Keratinocyte (primary cell): ENCODE results near the gene CHCHD1. TPM values are rescaled to one million over a fixed set of nuclear protein-coding genes. Genes with fewer than 3 reads are reported as not detected.

ENCODE experiments used
- DNase-seq: peaks from one replicate; pipeline ENCODE4 v3.0.0-alpha.2; 2011; ENCODE audit warnings: low read depth, missing footprints, low spot score
- FAIRE-seq: peaks from 2 replicates; lab custom pipeline; 2011; peaks lifted over from hg19 to GRCh38; lab: Jason Lieb, UNC
- H2AFZ ChIP-seq: 2 replicates; pipeline ENCODE4 v1.6.0; 2012; ENCODE audit warnings: low read length, control low read depth, inconsistent platforms; ENCODE audit not compliant: control insufficient read depth
- H3K27ac ChIP-seq: 2 replicates; pipeline ENCODE4 v1.5.1; 2011; ENCODE audit warnings: low read length; ENCODE audit not compliant: control insufficient read depth, insufficient read depth
- H3K27me3 ChIP-seq: 3 replicates; pipeline ENCODE4 v1.6.0; 2011; ENCODE audit warnings: low read length; ENCODE audit not compliant: control insufficient read depth, insufficient read depth; ENCODE audit errors: extremely low read depth
- H3K36me3 ChIP-seq, 2 experiments: 2 replicates in 1 of 2; 3 replicates in 1 of 2; pipeline ENCODE4 v1.5.1; 2011; ENCODE audit warnings: low read length in 2 of 2, mild to moderate bottlenecking in 1 of 2; ENCODE audit not compliant: control insufficient read depth in 2 of 2, insufficient read depth in 2 of 2; ENCODE audit errors: extremely low read depth in 1 of 2
- H3K4me1 ChIP-seq: 3 replicates; pipeline ENCODE4 v1.5.1; 2011; ENCODE audit warnings: low read length; ENCODE audit not compliant: control insufficient read depth, insufficient read depth; ENCODE audit errors: extremely low read depth
- H3K4me2 ChIP-seq: 3 replicates; pipeline ENCODE4 v1.6.0; 2011; ENCODE audit warnings: low read depth, low read length; ENCODE audit not compliant: control insufficient read depth, insufficient read depth; ENCODE audit errors: extremely low read depth
- H3K4me3 ChIP-seq, 3 experiments: fragments of 200-600 bp in 1 of 3; sonication (generic) in 1 of 3; 2 replicates in 2 of 3; 3 replicates in 1 of 3; pipeline ENCODE4 v1.5.1; 2011 to 2016; ENCODE audit warnings: low read length in 3 of 3, mild to moderate bottlenecking in 3 of 3, control low read depth in 2 of 3, inconsistent platforms in 1 of 3, low read depth in 1 of 3, mixed read lengths in 1 of 3, mixed run types in 1 of 3, moderate library complexity in 1 of 3; ENCODE audit not compliant: control insufficient read depth in 2 of 3, insufficient read depth in 2 of 3; ENCODE audit errors: extremely low read depth in 1 of 3
- H3K79me2 ChIP-seq: 2 replicates; pipeline ENCODE4 v1.6.0; 2012; ENCODE audit warnings: low read length; ENCODE audit not compliant: control insufficient read depth, insufficient read depth
- H3K9ac ChIP-seq: 3 replicates; pipeline ENCODE4 v1.6.0; 2011; ENCODE audit warnings: low read length; ENCODE audit not compliant: control insufficient read depth, insufficient read depth; ENCODE audit errors: extremely low read depth
- H3K9me1 ChIP-seq: 3 replicates; pipeline ENCODE4 v1.6.0; 2011; ENCODE audit warnings: low read length; ENCODE audit not compliant: control insufficient read depth, insufficient read depth; ENCODE audit errors: extremely low read depth
- H3K9me3 ChIP-seq: 2 replicates; pipeline ENCODE4 v1.5.1; 2012; ENCODE audit warnings: low read depth, low read length; ENCODE audit not compliant: control insufficient read depth
- H4K20me1 ChIP-seq: 3 replicates; pipeline ENCODE4 v1.6.0; 2011; ENCODE audit warnings: low read length; ENCODE audit not compliant: control insufficient read depth, insufficient read depth; ENCODE audit errors: extremely low read depth
- EZH2 ChIP-seq: IDR thresholded peaks from one replicate; pipeline ENCODE4 v1.6.1; 2012; ENCODE audit warnings: inconsistent platforms, mild to moderate bottlenecking, low read length, moderate library complexity
- dilution Hi-C: fragments of 300-500 bp; cut with MboI; formaldehyde crosslinking; loops from one replicate; pipeline ENCODE4 v1.7.0; 2020; ENCODE audit warnings: low sequenced_read_pairs; ENCODE audit not compliant: extremely low pct_ligation_motif_present
- polyA plus RNA-seq, 5 experiments: library from polyadenylated mRNA; depleted of rRNA in 3 of 5; stranded (reverse) in 3 of 5; stranded (forward) in 1 of 5; unstranded in 1 of 5; fragments of >200 nt; gene quantifications; 1 replicate in 1 of 5; 2 replicates in 3 of 5; 3 replicates in 1 of 5; pipeline versions ENCODE4 v1.2.1 to v1.2.3, GENCODE V29; 2011 to 2012; ENCODE audit warnings: missing spikeins in 2 of 5, low read depth in 1 of 5, low replicate concordance in 1 of 5
- TF ChIP-seq, protein P1 (sequence below), 3 experiments: IDR thresholded peaks in 1 of 3; conservative IDR thresholded peaks in 1 of 3; optimal IDR thresholded peaks in 1 of 3; 2 replicates in 2 of 3; 3 replicates in 1 of 3; pipeline versions ENCODE3 to v1.5.1; 2011; ENCODE audit warnings: low read length in 3 of 3, mild to moderate bottlenecking in 3 of 3, moderate library complexity in 2 of 3, control low read depth in 1 of 3, inconsistent platforms in 1 of 3; ENCODE audit not compliant: insufficient read depth in 2 of 3; ENCODE audit errors: extremely low read depth in 1 of 3

Gene CHCHD1
- polyA plus RNA-seq, 1 donor (not counting 4 experiments of a cell fraction or from before 2014, with no cell fraction given) = 59.8 TPM

DNA sequence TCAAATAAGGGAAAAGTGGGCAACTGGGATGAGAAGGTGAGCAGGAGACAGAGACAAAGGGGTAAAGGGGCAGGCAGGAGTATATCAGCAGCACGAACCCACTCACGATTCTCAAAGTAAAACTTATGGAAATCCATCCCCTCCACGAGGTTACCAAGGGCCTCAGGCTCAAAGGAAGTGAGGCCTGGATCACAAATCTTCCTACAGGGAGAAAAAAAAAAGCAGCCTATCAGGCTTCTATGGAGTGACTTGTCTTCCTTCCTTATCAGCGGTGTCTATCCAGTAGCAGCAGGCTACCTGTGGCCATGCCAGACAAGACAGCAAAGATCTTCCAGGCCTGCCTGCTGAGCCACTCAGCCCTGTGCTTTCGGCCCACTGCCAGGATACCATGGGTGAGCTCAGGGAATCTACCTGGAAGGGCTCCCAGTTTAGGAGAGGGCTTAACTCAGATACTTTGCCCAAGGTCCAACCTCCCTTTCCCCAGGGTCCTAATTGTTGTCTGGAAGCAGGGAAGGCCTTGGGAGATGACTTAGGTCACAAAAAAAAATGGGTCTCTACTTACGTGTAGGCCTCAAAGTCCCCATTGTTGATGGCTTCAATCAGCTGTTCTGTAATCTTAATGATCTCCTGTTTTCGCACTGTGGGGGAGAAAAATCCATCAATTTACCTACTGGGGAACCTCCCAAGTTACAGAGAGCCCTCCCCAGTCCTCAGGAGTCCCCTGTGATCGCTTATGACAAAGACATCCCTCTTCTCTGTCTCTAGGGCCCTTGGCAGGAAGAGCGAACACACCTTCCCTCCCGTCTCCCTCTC lies 35.3 kb downstream of the CHCHD1 start:
- Histone ChIP-seq H2AFZ (no peak overlapping the region), H3K27me3 (no peaks in the 10 kb centered on the region), H3K9me3 (no peaks in the 10 kb centered on the region), H3K4me3 (no peak overlapping the region), H4K20me1 (no peaks in the 10 kb centered on the region), H3K36me3 (peaks cover 6 to 21% of the 10 kb centered on the region in 2 experiments), H3K79me2 (no peaks in the 10 kb centered on the region), H3K9ac (peak overlapping the region; percentile 18), H3K27ac (no peak overlapping the region), H3K4me1 (peaks cover 16% of the 10 kb centered on the region), H3K4me2 (no peak overlapping the region), H3K9me1 (no peaks in the 10 kb centered on the region)
- no peak for FAIRE-seq
- dilution Hi-C loops = no loop called here
- no peak for DNase-seq
- no peak for TF ChIP-seq EZH2
- TF ChIP-seq, protein P1, sequence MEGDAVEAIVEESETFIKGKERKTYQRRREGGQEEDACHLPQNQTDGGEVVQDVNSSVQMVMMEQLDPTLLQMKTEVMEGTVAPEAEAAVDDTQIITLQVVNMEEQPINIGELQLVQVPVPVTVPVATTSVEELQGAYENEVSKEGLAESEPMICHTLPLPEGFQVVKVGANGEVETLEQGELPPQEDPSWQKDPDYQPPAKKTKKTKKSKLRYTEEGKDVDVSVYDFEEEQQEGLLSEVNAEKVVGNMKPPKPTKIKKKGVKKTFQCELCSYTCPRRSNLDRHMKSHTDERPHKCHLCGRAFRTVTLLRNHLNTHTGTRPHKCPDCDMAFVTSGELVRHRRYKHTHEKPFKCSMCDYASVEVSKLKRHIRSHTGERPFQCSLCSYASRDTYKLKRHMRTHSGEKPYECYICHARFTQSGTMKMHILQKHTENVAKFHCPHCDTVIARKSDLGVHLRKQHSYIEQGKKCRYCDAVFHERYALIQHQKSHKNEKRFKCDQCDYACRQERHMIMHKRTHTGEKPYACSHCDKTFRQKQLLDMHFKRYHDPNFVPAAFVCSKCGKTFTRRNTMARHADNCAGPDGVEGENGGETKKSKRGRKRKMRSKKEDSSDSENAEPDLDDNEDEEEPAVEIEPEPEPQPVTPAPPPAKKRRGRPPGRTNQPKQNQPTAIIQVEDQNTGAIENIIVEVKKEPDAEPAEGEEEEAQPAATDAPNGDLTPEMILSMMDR (optimal IDR thresholded peaks at IDR 0.05 in 1 of 3, IDR thresholded peaks at IDR 0.05 in 1 of 3, conservative IDR thresholded peaks at IDR 0.05 in 1 of 3; ENCODE audit: extremely low read depth in 1 of 3, insufficient read depth in 2 of 3, low read length in 3 of 3) = no peak

DNA sequence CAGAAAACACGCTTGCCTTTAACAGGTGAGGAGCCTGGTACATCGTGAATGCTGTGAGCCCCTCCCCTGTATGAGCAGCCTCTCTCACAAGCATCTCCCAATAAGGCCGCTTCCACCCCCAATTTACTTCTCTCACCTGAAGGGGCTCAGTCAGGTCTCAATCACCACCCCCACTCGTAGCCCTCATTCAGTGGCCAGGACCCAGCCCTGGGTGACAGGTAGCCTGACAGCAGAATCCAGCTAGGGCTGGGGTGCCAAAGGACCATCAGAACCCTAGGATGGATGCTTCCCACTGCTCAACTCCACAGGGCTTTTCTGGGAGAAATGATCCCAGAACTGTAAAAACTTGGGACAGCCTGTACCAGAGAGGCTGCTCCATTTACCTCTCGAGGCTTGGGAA lies 36.0 kb downstream of the CHCHD1 start:
- H3K27me3 ChIP-seq = no peaks in the 10 kb centered on the region
- no peaks in the 10 kb centered on the region for H3K79me2 ChIP-seq
- no peak overlapping the region for H3K27ac ChIP-seq
- no peak overlapping the region for H3K4me2 ChIP-seq
- dilution Hi-C loops = no loop called here
- FAIRE-seq (no peak), DNase-seq (no peak)
- no peak overlapping the region for H3K4me3 ChIP-seq
- H2AFZ ChIP-seq = no peak overlapping the region
- peaks cover 16% of the 10 kb centered on the region for H3K4me1 ChIP-seq
- TF ChIP-seq, protein P1 (optimal IDR thresholded peaks at IDR 0.05 in 1 of 3, IDR thresholded peaks at IDR 0.05 in 1 of 3, conservative IDR thresholded peaks at IDR 0.05 in 1 of 3; ENCODE audit: extremely low read depth in 1 of 3, insufficient read depth in 2 of 3, low read length in 3 of 3) = no peak
- TF ChIP-seq EZH2 = no peak
- no peak overlapping the region for H3K9ac ChIP-seq
- no peaks in the 10 kb centered on the region for H4K20me1 ChIP-seq
- H3K36me3 ChIP-seq = peaks cover 6 to 19% of the 10 kb centered on the region in 2 experiments
- no peaks in the 10 kb centered on the region for H3K9me1 ChIP-seq
- no peaks in the 10 kb centered on the region for H3K9me3 ChIP-seq
